ENCODE measurements around the gene SPC24. TPM values are rescaled to one million over a fixed set of nuclear protein-coding genes. Genes with fewer than 3 reads are reported as not detected.

Gene SPC24
- total and polyA plus RNA-seq, 9 of the 15 experiments (the other 6 are each of a cell fraction or from before 2014, with no cell fraction given) = 18.2 to 154 (median 60.9) TPM

DNA sequence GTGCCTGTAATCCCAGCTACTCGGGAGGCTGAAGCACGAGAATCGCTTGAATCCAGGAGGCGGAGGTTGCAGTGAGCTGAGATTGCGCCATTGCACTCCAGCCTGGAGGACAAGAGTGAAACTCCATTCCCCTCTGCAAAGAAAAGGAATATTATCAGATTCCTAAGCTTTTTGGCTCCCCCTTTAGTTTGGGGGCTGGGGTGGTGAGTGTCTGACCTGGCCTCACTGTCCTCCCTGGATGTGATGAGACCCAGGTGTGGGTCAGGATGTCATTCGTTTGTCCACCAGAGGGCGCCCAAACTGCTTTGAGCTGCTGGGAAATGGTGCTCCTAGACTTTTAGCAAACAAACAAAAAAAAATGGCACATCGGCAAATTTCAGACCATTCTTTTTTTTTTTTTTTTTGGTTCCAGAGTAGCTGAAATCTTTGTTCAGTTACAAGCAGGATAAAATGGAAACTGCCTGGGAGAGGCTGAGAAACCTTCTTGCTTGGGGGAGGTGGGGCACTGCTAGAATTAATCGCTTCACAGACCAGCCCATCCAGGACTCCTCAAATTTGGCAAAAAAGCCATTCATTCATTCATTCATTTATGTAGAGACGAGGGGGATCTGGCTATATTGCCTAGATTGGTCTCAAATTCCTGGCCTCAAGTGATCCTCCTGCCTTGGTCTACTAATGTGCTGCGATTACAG lies 29.4 kb downstream of the SPC24 start (continued):
- no peak for TF ChIP-seq MTF1 (CRISPR knock-in tag; IDR thresholded peaks at IDR 0.05; ENCODE audit: borderline replicate concordance)
- TF ChIP-seq GATAD2A (IDR thresholded peaks at IDR 0.05) = no peak
- TF ChIP-seq, protein P1, sequence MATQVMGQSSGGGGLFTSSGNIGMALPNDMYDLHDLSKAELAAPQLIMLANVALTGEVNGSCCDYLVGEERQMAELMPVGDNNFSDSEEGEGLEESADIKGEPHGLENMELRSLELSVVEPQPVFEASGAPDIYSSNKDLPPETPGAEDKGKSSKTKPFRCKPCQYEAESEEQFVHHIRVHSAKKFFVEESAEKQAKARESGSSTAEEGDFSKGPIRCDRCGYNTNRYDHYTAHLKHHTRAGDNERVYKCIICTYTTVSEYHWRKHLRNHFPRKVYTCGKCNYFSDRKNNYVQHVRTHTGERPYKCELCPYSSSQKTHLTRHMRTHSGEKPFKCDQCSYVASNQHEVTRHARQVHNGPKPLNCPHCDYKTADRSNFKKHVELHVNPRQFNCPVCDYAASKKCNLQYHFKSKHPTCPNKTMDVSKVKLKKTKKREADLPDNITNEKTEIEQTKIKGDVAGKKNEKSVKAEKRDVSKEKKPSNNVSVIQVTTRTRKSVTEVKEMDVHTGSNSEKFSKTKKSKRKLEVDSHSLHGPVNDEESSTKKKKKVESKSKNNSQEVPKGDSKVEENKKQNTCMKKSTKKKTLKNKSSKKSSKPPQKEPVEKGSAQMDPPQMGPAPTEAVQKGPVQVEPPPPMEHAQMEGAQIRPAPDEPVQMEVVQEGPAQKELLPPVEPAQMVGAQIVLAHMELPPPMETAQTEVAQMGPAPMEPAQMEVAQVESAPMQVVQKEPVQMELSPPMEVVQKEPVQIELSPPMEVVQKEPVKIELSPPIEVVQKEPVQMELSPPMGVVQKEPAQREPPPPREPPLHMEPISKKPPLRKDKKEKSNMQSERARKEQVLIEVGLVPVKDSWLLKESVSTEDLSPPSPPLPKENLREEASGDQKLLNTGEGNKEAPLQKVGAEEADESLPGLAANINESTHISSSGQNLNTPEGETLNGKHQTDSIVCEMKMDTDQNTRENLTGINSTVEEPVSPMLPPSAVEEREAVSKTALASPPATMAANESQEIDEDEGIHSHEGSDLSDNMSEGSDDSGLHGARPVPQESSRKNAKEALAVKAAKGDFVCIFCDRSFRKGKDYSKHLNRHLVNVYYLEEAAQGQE (IDR thresholded peaks at IDR 0.05; ENCODE audit: borderline replicate concordance) = no peak
- TF ChIP-seq, protein P1 (CRISPR knock-in tag; IDR thresholded peaks at IDR 0.05; ENCODE audit: low read depth) = no peak
- no peak for TF ChIP-seq CBFA2T3 (IDR thresholded peaks at IDR 0.05)
- no peak for TF ChIP-seq IRF9 (tag; IDR thresholded peaks at IDR 0.05)
- TF ChIP-seq C11orf30 (IDR thresholded peaks at IDR 0.05; ENCODE audit: low read depth) = peak; percentile 75
- no peak for TF ChIP-seq NR2C1 (IDR thresholded peaks at IDR 0.05)
- TF ChIP-seq NR2C1 (tag; IDR thresholded peaks at IDR 0.05) = no peak
- peak; percentile 76 for TF ChIP-seq CTCFL (IDR thresholded peaks at IDR 0.05; ENCODE audit: borderline replicate concordance, insufficient read depth, low read depth, low read length, poor library complexity, severe bottlenecking)
- TF ChIP-seq PHF21A (IDR thresholded peaks at IDR 0.05; ENCODE audit: borderline replicate concordance, low read depth) = no peak
- TF ChIP-seq ZNF57 (CRISPR knock-in tag; IDR thresholded peaks at IDR 0.05) = no peak
- TF ChIP-seq SOX6 (IDR thresholded peaks at IDR 0.05) = no peak
- TF ChIP-seq, protein P2, sequence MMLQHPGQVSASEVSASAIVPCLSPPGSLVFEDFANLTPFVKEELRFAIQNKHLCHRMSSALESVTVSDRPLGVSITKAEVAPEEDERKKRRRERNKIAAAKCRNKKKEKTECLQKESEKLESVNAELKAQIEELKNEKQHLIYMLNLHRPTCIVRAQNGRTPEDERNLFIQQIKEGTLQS (IDR thresholded peaks at IDR 0.05) = no peak
- TF ChIP-seq, protein P2 (CRISPR knock-in tag; conservative IDR thresholded peaks at IDR 0.05) = no peak
- TF ChIP-seq CREBBP (IDR thresholded peaks at IDR 0.05; ENCODE audit: low read depth, low read length) = no peak
